ENCODE results near the gene MYOM3.

DNA sequence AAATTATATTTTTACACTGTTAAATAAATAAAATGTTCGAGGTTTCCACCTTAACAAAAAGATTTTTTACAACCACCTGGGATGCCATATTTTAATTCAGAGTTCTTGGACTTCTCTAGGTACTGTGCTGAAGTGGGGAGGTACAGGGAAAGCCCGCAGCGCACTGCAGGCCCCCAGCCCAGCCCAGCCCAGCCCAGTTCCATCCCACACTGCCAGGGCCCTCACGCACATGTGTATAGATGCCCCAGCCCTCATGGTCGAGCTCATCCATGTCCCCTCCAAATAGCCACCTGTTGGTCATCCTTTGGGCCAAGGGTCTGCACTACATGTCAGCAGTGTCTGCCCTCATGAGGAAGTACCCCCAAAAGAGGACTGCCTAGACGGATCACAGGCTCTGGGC lies 11.7 kb upstream of the MYOM3 start:
- no peak for TF ChIP-seq YY1 (IDR thresholded peaks at IDR 0.05; ENCODE audit: insufficient read depth, insufficient read length)
- TF ChIP-seq ZNF274 (IDR thresholded peaks at IDR 0.05; ENCODE audit: low read depth, low read length), result no peak
- no peak for TF ChIP-seq SUZ12 (IDR thresholded peaks at IDR 0.05; ENCODE audit: extremely low read depth, insufficient read depth, insufficient read length)
